SK-MEL-5 (cell line): ENCODE measurements around the gene ARSJ. TPM values are rescaled to one million over a fixed set of nuclear protein-coding genes. Genes with fewer than 3 reads are reported as not detected.
"Not testable (repeated sequence)": the region's sequence is repeated elsewhere in the genome, so short reads cannot be mapped to it uniquely, and the experiment has no call there.

Experiments used
- DNase-seq: peaks from one replicate; pipeline ENCODE4 v3.0.0-alpha.2; 2016; ENCODE audit warnings: low read depth, low spot score
- in situ Hi-C: cut with HindIII; loops from 2 replicates; pipeline ENCODE4 v1.10.0; 2016; ENCODE audit warnings: low sequenced_read_pairs, high pct_unique_total_duplicates, low pct_unique_long_range_greater_than_20kb
- polyA plus RNA-seq, 2 experiments: library from polyadenylated mRNA; depleted of rRNA; stranded (reverse); fragments of >200 nt; gene quantifications; 2 replicates each; pipeline ENCODE4 v1.2.3, GENCODE V29; 2015
- total RNA-seq: library from RNA; depleted of rRNA; stranded (reverse); fragments of >200 nt; shearing (Covaris generic); gene quantifications from 2 replicates; pipeline ENCODE4 v1.2.3, GENCODE V29; 2014; rRNA removed

The ARSJ gene
- total RNA-seq, result 2.9 and 3.0 TPM in 2 replicates
- polyA plus RNA-seq (2015; cell fraction: cytosol; rRNA removed), result 2.3 TPM in 2 replicates
- 2.9 and 7.8 TPM in 2 replicates for polyA plus RNA-seq (2015; cell fraction: nucleus; rRNA removed)

DNA sequence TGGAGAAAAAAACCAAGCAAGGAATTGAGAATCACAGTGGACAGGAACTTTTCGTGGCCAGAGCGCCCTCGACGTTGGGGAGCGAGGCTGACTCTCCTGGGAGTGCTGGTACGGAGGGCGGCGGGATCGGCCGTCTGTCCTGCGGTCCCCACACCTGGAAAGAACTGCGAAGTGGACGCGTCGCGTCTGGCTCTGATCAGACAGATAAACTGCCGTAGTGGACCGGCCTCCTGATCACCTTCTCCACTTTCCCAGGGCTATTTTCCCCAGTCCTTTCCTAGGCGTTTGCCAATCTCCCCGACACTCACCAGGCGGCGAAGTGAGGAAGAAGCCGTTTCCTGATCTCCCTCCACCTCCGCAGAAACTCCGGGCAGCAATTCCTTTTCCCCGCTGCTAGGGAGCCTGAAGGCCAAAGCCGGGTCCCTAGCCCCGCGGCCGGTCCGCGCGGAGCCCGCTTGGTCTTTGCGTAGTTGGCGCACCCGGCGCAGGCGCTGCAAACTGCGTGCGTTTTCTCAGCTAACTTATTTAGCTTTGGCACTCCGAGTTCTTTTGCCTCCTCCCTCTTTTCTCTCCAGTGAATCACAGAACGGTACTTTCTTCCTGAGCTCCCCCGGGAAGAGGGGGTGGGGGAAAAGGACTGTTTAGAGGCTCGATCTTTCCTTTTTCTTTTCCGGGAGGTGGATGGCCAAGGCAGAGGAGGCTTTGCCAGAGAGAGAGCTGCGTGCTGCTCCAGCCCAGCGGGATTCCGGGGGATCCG lies at the start of gene ARSJ:
TSS of gene ARSJ (minus strand) at position 500 of the 757 bp plus-strand sequence. CDS start 813 bp downstream, outside the sequence.
- DNase-seq, result peak; percentile 56
- in situ Hi-C loops, result no loop called here

GRCh38 chr4:114028071-114028470 lies 48.6 kb upstream of the ARSJ start:
- DNase-seq, result no peak
- in situ Hi-C loops, result no loop called here

DNA sequence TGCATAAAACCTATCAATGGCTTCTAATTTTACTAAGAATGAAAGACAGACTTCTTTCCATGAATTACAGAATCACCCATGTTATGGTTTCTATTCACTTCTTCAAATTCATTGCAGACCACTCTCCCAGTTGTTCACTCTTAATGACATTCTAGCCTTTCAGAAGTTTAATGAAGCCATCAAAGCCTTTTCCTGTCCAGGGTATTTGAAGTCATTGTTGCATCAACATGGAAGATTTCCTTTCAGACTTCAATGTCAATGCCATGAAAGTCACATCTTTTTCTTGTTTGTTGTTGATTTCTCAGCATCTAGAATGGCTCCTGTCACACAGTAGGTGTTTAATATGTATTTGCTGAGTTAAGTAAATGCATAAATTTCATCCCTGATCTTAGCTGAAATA lies 48.1 kb upstream of the ARSJ start:
- DNase-seq, result no peak
- in situ Hi-C loops, result no loop called here

DNA sequence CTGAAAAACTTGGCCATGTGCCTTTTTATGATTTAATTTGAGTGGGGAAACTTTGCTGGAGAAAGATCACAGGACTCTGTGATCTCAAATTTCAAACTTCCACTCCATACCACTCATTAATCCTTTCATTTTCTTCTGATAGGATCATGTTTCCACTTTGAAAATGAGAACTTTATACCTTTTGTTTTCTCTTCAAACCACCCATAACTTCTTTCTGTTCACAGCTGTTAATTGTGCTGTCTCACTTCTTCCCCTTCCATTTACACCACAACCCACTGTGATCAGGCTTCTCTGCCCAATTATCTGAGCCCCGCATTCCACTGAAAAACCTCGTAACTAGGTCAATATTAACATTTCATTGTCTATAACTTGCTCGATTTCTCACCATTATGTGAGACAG lies 47.0 kb upstream of the ARSJ start:
- in situ Hi-C loops, result no loop called here
- DNase-seq, result no peak

- in situ Hi-C loops, result no loop called here
- no peak for DNase-seq
These were observed 45.8 kb upstream of the ARSJ start for GRCh38 chr4:114025176-114025777.

DNA sequence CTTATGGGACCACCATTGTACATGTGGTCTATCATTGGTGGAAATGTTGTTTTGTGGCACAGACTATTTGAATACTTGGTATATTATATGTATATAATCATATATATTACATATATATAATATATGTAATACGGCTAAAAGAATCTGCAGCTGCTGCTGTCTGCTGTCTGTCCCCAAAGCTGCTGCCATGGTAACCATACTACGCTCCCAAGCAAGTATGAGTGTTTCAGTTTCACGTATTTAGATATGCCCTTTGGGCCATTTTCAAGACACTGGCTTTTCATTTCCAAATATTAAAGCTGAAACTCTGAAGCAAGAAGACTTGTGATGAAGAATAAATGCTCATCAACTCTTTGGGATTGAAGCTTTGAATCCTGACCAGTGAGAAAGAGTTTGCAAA lies 42.0 kb upstream of the ARSJ start:
- in situ Hi-C loops, result no loop called here

DNA sequence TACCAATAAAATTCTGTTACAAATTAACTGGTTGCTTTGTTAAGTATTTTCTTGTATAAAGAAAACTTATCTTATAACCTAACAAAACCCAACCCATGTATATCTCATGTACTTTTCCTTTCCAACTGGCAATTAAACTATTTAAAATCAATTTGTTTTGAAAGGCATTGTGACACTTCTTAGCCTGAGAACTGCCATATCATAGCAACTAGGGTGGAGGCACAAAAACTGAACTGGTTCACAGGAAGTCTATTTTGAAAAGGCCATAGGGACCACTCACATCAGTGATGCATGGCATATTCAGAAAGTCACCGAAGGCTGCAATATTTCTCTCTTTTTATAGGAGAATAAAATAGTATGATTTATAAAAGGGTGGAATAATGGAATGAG lies 40.5 kb upstream of the ARSJ start:
- DNase-seq, result no peak
- in situ Hi-C loops, result no loop called here

More for the DNA sequence above, 42.0 kb upstream of the ARSJ start:
- DNase-seq, result no peak

DNA sequence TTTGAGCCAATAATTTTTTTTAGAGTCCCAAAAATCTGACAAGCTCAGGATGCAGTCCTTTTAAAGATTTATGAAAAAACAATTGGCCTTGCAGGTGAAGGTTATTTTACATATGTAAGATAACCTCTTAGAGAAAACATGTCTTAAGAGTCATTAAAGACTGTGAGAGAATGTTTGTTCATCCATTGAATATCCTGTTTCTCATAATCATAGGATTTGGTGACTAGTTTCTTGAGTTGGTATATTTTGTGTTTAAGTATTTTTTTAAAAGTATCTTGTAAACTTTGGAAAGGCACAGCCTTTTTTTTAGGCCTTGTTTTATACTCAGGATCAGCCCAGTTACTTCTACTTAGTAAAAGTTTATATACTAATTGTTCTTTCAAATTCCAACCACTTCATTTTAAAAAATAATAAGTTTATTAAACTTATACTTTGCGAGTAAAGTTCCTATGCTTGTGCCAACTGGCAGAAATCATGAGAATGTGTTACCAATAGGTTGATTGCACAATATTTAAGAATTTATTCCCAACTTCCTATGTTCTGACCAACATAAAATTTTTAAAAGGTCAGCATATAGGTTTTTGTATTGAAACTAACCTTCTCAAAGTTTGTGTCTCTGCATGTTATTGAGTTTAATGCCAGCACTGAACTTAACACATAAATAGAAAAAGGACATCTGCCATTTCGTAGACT lies 40.0 kb upstream of the ARSJ start:
- in situ Hi-C loops, result no loop called here
- no peak for DNase-seq

GRCh38 chr4:114017120-114017917 lies 37.9 kb upstream of the ARSJ start:
- DNase-seq, result no peak
- in situ Hi-C loops, result no loop called here

- DNase-seq, result no peak
- in situ Hi-C loops, result no loop called here
These were observed 36.0 kb upstream of the ARSJ start for GRCh38 chr4:114015444-114015899.

- DNase-seq, in situ Hi-C loops: not testable (repeated sequence)
These were observed 33.8 kb upstream of the ARSJ start for GRCh38 chr4:114013201-114013600.

DNA sequence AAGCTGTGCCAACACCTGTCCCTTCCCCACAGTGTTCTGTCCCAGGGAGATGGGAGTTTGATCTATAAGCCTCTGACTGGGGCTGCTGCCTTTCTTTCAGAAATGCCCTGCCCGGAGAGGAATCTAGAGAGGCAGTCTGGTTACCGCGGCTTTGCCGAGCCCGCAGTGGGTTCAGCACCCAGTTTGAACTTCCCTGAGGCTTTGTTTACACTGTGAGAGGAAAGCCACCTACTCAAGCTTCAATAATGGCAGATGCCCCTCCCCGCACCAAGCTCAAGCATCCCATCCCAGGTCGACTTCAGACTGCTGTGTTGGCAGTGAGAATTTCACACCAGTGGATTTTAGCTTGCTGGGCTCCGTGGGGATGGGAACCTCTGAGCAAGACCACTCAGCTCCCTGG lies 33.3 kb upstream of the ARSJ start:
- in situ Hi-C loops, result no loop called here

GRCh38 chr4:114005569-114006442 lies 26.4 kb upstream of the ARSJ start:
- in situ Hi-C loops, result no loop called here
- DNase-seq, result no peak

More for the DNA sequence above, 33.3 kb upstream of the ARSJ start:
- DNase-seq, result no peak

DNA sequence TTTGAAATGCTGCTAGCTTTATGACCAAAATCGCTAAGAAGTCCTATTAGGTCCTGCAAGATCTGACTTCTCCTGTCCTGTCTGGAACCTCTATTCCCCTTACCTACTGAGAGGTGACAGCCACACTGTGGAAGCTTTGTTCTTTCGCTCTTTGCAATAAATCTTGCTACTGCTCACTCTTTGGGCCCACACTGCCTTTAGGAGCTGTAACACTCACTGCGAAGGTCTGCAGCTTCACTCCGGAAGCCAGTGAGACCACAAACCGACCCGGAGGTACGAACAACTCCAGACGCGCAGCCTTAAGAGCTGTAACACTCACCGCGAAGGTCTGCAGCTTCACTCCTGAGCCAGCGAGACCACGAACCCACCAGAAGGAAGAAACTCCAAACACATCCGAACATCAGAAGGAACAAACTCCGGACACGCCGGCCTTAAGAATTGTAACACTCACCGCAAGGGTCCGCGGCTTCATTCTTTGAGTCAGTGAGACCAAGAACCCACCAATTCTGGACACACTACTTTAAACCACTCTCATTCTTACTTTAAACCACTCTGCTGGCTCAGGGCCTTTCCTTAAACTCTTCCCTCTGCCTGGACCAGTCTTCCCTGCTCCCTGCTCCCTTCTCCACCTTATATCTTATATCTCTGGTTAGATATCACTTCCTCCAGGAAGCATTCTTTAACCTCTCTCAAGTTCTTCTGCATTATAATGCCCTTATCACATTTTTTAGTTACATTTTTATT lies 25.2 kb upstream of the ARSJ start:
- DNase-seq, in situ Hi-C loops: not testable (repeated sequence)

DNA sequence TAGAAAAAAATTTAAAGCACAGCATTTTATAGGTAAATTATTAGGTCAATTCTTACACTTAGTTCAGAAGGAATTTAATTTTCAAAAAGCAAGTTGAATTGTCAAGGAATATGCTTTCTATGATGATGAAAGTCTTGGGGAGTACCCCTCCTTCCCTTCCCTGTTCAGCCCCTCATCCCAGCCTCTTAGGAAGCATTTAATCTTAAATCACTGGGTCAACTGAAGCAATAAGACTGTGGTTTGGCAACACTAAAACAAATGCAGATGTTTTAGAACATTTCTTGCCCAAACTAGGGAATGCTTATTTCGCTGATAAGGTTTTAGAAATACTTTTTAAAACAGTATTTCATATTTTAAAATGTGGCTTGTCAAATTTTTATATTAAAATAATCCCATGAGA lies 19.1 kb upstream of the ARSJ start:
- in situ Hi-C loops, result no loop called here

GRCh38 chr4:113998079-113998478 lies 18.6 kb upstream of the ARSJ start:
- in situ Hi-C loops, result no loop called here
- no peak for DNase-seq

More for the DNA sequence above, 19.1 kb upstream of the ARSJ start:
- no peak for DNase-seq
